Activated naive CD4-positive, alpha-beta T cell (primary cell): ENCODE results near the gene OR10K1.
"Not testable (repeated sequence)": the region's sequence is repeated elsewhere in the genome, so short reads cannot be mapped to it uniquely, and the experiment has no call there.

Source experiments
- DNase-seq, 4 experiments: peaks; one replicate each; lab custom pipeline; 2025; lab: John Stamatoyannopoulos, UW

Gene OR10K1, protein sequence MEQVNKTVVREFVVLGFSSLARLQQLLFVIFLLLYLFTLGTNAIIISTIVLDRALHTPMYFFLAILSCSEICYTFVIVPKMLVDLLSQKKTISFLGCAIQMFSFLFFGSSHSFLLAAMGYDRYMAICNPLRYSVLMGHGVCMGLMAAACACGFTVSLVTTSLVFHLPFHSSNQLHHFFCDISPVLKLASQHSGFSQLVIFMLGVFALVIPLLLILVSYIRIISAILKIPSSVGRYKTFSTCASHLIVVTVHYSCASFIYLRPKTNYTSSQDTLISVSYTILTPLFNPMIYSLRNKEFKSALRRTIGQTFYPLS

DNA sequence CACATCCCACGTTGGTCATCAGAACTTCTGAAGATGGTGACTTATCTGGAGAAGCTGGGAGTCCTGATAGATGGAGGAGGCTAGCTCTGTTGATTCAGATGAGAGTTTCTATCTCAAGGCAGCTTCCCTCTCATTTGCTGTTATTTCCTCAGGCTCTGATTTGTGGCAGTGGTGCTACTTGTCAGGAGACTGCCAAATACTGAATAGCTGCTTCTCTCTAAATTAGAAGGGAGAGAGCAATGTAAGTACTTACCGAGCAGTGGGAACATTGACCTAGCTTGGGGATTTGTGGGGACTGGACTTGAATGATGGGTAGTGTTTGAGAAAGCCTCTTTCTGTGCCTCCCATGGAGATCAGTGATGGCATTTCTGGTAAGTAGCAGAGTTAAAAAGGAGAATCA, at the start of gene OR10K1:
Gene OR10K1 (plus strand): TSS at position 301 of the 400 bp plus-strand sequence. CDS start 3,728 bp downstream, outside the sequence.
- no peak for DNase-seq

DNA sequence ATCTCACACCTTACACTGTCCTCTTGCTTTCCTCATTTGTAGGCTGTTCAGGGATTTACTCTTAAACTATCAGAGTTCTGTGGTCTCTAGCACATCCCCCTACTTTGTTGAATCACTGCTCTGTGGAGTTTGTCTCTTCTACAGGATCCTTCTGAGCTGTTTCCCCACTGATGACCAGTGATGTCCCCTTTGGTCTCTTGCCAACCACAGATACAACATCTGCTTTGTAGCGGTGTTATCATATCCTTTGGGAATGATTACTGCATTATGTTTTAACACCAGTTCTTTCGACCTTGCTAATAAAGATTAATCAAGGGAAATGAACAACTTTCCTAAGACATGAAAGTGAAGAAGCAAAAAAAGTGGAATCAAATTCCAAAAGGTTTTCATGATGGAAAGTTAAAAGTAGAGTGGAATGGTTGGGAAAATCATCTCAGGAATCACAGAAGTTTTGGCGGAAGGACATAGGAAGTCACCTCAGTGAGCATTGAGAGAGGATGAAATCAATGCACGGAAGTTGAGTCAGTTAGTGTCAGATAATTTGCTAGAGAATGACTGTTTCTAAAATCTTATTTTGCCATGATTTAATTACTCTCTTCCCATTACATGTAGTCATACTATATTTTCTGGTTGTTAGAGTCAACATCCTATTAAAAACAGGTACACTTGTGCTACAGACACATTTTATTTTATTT, 46.8 kb upstream of the OR10K1 start:
- no peak for DNase-seq

DNA sequence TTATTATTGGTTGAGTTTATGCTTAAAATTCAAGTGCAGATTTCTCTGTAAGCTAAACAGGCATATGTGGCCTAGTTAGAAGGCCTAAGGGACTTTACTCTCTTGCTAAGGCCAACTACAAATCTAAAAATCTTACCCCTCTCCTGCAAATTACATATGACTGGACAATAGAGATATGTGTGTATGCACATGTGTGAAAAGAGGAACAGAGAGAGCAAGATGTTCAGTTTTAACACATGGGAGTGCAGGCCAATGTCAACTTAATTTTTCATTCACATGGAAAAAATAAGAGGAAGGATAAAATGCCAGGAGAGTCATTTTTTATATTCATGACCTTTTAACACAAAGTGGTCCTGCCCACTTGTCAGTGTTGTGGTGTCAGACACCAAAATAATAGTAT, 44.0 kb upstream of the OR10K1 start:
- DNase-seq: no peak

DNA sequence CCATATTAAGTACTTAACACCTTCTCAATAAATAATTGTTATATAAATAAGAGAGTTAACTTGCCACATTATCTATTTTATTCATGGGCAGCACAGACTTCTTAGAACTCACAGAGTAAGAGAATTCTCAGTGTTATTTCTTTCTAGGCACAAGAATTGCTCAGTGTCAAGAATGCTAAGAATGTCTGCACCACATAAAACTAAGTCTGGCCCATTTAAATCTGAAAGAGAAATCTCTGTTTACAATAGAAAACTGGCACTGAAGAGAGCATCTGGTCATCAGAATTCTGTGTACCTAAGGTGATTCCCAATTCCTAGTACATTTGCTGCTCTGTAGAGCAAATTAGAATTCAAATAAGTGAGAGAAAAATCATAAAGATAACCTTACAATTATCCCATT, 39.4 kb upstream of the OR10K1 start:
- DNase-seq: no peak

DNA sequence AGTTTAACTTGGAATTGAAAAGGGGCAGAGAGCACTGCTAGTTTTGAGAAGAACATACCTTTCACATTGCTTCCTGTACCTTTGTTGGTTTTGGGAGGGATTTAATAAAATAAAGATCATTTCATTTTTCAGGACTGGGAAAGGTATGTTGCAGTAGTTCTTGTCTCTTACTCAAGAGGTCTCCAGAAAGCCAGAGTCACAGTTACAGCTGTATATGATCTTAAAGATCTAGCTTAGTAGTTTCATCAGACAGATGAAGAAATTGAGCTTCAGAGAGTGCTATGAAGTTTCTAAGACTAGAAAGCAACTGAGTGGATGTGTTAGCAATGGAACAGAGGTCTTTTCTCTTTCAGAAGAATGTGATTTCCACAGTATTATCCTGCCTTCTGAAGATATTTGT, 36.6 kb upstream of the OR10K1 start:
- no peak for DNase-seq

DNA sequence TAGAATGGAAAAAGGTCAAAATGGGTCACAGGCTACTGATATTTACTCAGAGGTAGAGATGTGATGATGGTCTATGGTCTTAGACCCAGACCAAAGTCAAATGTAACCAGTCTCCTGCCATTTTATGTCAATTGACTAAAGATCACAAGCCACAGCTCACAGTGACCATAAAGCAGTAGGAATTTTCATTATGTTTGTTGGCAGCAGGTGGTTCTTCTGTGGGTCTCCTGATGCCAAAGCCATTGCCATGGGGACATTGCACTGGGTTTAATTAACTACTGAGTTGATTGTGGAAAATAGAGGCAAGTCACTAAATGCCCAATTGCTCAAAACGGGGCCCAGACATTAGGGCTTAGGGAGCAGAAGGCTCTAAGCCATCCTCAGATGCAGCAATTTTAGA, 35.5 kb upstream of the OR10K1 start, which contains the start of gene OR10K2:
Gene OR10K2 (minus strand): TSS at position 101 of the 400 bp plus-strand sequence. CDS start 5,371 bp downstream, outside the sequence.
- DNase-seq: no peak

DNA sequence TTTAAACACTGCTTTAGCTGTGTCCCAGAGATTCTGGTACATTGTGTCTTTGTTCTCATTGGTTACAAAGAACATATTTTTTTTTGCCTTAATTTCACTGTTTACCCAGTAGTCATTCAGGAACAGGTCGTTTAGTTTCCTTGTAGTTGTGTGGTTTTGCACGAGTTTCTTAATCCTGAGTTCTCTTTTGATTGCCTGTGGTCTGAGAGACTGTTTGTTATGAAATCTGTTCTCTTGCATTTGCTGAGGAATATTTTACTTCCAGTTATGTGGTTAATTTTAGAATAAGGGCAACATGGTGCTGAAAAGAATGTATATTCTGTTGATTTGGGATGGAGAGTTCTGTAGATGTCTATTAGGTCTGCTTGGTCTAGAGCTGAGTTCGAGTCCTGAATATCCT, 31.5 kb upstream of the OR10K1 start:
- not testable (repeated sequence) for DNase-seq

DNA sequence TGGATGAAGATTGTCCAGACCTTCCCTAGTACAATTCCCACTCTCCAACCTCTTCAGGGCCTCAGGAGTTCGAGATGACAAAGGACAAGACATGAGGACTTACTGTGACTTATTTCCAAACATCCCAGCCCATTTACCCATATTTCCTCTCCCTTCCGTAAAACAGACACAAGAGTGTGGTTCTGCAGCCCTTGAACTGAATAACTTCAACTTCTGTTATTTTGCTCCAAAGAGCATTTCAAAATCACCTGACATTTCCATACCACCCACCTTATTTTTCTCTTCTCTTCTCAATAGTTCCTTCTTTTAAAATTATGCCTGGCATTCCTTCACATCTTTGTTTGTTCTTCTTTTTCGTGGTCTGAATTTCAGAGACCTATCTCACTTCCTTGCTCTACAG, 26.9 kb upstream of the OR10K1 start:
- no peak for DNase-seq

DNA sequence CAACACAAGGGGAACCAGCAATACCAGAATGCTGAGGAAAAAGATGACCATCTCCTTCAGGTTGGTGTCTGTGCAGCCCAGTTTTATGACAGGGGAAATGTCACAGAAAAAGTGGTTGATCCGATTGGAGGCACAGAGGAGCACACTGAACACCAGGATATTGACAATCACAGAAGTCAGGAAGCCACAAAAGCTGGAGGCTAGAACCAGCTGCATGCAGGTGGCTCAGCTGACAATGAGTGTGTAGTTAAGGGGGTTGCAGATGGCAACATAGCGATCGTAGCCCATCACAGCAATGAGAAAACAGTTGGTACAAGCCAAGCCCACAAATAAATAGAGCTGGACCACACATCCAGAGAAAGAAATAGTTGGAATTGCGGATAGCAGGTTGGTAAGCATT, 16.3 kb upstream of the OR10K1 start:
- no peak for DNase-seq

DNA sequence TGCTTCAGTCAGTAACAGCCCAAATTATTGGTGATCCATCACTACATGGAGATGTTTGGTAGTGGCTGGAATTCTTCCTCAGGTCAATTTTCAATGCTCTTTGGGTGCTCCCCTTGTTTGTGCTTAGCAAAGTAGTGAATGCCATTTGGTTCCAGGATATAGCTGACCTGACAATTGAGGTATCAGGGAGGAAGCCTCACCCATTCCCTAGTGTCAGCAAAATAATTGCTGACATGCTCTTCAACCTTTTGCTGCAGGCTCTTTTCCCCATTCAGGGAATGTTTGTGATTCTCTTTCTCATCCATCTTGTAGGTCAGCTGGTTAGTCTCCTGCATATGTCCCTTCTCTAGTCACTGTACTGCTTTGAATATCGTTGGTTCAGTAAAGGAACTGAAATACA, 7.1 kb upstream of the OR10K1 start:
- no peak for DNase-seq

DNA sequence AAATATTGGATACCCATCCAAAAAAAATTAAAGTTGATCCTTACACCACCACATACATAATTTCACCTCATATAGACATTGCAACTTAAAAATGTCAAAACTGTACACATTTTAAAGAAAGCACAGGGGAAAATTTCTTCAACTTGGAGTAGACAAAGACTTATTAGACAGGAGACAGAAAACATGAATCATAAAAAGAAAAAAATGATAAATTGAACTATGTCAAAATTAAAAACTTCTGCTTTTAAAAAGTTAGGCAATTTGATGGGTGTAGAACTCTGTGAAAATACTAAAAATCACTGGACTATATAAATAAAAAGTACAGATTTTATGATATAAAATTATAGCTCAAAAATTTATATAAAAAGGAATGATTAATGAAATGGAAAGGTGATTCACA, 4.4 kb upstream of the OR10K1 start:
- no peak for DNase-seq

DNA sequence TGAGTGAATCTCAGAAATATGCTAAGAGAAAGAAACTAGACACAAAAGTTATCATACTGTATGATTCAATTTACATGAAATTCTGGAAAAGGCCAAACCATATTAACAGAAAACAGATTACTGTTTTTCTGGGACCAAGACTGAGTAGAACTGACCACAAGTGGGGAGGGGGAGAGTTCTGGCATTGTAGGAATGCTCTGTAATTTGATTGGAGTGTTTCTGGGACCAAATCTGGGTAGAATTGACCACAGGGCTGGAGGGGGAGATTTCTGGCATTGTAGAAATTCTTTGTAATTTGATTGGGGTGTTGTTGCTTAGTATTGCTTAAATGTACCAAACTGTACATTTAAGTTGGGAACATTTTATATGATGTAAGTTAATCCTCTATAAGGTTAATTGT, 3.4 kb upstream of the OR10K1 start:
- DNase-seq: no peak

DNA sequence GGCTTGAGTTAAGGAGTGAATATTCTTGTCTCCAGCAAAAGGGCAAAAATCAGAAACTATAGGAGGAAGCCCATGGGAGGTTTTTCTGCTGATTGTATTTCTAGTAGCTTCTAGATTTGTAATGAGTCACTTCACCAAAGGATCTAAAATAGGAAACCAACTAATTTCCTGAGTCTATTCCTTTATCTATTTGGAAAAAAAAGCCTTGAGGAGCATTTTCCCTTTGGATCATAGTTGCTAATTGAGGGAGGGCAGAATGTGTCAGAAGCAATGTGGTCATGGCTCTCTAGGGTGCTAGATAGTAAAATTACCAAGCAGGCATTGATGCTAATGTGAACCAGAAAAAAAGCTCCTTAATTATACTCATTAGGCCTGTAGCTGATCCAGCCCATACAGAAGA, 10.3 kb downstream of the OR10K1 start, which contains the start of gene OR10R2:
Gene OR10R2 (plus strand): TSS at position 301 of the 400 bp plus-strand sequence. CDS start 106 bp downstream, outside the sequence.
- no peak for DNase-seq

DNA sequence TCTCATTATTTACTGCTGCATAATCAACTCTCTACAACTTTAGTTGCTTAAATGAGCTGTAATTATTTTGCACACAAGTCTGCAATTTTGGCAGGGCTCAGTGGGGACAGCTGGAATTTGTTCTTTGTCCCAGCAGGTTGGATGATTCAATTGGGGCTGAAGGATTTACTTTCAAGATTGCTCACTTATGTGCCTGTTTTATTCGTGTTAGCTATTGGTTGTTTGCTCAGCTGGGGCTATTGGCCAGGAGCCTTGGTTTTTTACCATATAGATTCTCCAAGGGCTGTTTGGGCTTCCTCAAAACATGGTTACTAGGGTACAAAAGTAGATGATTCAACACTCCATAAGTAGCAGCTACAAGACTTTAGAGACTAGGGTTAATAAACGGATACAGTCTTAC, 23.8 kb downstream of the OR10K1 start:
- DNase-seq: no peak

DNA sequence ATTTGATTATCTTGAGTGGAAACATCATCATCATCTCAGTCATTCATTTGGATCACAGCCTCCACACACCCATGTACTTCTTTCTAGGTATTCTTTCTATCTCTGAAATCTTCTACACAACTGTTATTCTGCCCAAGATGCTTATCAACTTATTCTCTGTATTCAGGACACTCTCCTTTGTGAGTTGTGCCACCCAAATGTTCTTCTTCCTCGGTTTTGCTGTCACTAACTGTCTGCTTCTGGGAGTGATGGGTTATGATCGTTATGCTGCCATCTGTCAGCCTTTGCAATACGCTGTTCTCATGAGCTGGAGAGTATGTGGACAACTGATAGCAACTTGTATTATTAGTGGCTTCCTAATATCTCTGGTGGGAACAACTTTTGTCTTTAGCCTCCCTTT, 29.7 kb downstream of the OR10K1 start:
- DNase-seq: no peak

DNA sequence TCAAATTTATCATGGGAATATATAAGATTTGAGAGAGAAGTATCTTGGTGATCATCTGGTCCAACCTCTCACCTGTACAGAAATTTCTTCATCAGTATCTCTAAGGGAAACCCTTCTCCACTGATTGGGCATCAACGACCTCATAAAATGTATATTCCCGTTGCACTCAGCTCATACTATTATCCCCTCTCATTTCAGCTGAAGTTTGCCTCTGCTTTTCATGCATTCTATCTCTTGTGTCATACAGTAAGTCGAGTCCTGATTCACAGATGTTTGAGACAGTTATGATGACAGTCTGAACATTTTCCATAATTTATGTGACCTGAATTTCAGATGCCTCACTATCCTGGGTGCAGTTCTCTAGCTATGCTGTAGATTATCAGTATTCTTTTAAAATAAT, 31.4 kb downstream of the OR10K1 start:
- no peak for DNase-seq

DNA sequence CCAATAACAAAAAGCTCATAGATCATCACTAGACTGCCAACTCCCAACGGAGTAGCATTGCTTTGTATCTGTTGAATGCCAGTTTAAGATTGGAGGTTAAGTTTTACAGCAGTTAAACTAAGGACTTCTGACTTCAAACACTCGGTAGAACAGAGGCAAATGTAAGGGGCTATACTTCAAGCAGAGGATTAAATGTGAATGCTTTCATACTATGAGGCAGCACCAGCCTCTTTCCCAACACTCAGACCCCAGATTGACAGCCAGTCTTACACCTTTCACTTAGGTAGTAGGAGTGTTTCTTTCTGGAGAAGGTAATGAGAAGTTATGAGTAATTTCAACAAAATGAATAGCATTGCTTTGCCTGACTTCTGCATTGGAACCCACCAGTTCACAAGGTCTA, 33.2 kb downstream of the OR10K1 start:
- DNase-seq: no peak

DNA sequence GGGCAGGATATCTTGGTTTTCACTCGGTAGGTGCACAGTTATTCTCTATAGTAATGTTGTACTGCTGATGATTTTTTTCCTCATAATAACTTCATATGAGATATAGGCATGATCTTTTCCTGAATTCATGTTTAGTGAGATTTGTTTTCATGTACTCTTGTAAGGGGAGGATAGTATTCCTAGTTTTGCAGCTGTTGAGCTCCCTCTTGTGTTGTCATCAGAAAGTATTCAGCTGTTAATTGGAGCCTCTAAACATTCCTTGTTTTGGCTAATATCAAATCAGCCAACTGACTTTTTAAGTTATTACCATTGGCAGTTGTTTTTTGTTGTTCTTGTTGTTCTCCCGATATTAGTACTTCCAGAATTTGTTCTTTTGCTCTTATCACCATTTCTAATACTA, 34.7 kb downstream of the OR10K1 start:
- no peak for DNase-seq

DNA sequence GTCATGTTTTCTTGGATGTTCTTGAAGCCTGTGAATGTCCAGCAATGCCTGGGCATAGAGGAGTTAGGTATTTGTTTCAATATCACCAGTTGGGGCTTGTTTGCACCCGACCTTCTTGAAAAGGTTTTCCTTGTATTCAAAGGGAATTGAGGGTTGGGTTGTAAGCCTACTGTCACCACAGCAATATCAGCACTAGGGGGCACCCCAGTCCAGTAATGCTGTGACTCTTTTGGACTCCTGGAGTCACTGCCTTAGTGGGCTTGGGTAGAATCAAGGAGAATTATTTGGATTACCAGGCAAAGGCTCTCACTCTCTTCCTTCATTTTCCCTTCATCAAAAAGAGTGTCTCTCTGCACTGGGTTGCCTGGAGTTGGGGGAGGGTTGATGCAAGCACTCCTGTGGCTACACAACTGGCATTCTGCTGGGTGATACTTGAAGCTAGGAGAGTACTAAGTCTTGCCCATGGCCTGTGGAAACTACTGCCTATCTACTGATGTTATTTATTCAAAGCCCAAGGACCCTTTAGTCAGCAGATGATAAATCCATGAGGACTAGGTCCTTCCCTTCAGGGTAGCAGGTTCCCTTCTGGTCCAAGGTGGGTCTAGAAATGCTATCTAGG, 44.8 kb downstream of the OR10K1 start:
- no peak for DNase-seq

DNA sequence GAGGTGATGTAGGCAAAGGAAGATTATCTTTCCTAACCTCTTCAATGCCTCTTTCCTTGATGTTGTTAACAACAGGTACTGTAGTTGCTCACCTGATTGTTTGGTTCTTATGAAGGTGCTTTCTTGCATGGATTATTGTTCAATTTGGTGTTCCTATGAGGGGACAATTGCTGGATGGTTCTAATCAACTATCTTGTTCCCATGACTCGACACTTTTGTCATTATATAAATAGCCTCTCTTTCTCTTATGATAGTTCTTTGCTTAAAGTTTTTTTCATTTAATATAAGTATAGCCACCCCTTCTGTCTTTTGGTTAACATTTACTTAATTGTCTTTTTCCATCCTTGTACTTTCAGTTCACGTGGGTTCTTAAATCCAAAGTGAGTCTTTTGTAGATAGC, 45.9 kb downstream of the OR10K1 start:
- DNase-seq: no peak

DNA sequence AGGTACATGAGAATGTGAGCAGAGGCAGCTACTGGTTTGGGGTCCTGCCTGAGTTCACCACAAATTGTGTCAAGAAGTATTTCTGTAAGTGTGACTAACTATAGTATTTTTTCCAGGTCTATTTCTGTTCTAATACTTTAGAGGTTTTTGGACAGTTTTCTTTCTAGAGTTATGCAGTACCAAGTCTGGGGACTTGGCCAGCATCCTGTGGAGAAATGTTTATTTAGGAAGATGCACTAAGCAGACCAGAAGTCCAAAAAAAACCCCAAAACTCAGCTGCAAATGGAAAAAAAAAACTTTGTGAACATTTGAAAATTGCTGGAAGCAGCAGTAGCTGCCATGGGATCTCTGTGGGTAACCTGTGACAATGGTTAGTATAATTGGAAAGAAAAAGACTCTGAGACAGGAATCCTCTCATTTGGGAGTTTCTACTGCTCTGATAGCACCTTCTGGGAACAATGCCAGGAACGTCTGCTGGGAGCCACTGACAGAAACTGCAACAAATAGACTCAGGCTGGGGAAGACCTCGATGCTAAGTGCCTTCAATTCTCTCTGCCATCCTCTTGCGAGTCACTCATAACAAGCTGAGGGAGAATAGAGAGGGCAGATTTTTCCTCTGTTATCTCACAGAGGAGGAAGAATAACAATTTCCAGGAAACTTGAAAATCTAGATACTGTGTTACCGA, 48.0 kb downstream of the OR10K1 start:
- DNase-seq: no peak

DNA sequence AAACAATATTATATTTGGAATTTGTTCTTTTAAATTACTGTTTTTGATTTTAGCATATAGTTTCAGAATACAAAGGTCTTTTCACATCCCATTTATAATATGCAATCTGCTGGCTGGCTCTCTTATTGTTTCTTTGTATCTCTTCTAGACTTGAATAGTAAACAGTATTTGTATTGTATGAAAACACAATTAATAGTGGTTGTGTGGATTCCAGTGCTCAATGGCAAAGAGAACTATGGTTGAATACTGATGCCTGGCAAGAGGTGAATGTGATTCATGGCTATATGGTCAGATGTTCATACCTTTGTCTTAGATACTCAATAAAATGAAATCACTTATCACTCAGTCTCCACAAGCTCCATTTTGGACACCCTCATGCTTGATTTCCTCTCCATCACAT, 55.3 kb downstream of the OR10K1 start:
- DNase-seq: no peak
